GM19452 (cell line): ENCODE results near the gene DDX59.

Experiments used
- ATAC-seq: cut with Tn5 transposase; IDR thresholded peaks from one replicate; pipeline ENCODE4 v1.9.1; 2021; ENCODE audit not compliant: unreplicated experiment

The DDX59 gene

GRCh38 chr1:200669314-200670241, at the start of gene DDX59:
Gene DDX59 (minus strand): TSS chr1:200669907. CDS start chr1:200666740, 3,167 bp downstream.
- ATAC-seq: peak; percentile 84

- no peak for ATAC-seq
Measured at GRCh38 chr1:200714504-200715187, 44.9 kb upstream of the DDX59 start.

DNA sequence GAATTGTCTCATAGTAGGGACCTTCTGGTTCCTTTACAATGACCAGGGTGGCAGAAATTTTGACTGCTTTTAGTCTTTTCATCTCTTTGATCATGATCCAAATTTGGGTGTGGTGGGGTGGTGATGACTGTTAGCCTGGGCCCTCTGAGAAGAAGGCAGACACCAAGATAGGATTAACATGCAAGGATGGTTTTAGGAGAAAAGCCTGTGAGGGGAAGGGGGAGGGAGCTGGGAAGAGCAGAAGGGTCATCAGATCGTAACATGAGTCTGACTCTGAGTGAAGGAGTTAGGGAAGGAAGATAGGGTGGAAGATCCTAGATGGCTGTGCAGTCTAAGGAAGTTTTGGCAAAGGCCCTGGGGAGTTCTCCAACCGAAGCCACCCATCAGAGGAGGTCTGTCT, 40.5 kb upstream of the DDX59 start:
- no peak for ATAC-seq

DNA sequence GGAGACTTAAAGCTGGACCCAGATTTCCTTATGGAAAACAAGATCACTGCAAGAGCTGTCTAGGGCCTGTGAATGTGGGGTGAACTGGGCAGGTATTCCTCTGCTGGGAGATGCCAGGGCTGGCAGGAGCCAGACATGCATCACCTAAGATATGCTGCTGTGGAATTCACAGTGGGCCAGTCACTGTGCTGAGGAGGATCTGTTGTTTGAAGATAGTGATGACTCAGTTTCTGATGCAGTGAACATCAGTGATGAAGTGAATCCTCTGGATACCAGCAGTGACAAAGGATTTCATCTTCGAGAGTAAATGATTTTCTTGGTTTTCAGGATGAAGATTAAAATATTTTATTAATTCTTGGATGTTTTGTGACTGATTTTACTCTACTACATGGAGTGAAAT, 39.1 kb upstream of the DDX59 start:
- no peak for ATAC-seq

DNA sequence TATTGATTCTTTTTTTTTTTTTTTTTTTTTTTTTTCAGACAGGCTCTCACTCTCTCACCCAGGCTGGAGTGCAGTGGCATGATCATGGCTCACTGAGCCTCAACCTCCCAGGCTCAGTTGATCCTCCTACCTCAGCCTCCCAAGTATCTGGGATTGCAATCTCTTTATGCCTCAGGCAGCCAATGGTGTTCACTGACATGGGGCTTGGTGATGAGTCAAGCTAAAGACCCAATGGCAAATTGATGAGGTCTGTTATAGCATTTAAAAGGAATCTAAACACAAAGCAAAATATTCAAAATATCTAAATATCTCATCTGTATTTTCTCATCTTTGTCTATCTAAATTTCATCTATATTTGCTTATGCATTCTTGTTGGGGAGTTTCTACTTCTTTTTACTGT, 38.5 kb upstream of the DDX59 start:
- ATAC-seq: no peak

GRCh38 chr1:200707116-200707515, 37.4 kb upstream of the DDX59 start:
- no peak for ATAC-seq

DNA sequence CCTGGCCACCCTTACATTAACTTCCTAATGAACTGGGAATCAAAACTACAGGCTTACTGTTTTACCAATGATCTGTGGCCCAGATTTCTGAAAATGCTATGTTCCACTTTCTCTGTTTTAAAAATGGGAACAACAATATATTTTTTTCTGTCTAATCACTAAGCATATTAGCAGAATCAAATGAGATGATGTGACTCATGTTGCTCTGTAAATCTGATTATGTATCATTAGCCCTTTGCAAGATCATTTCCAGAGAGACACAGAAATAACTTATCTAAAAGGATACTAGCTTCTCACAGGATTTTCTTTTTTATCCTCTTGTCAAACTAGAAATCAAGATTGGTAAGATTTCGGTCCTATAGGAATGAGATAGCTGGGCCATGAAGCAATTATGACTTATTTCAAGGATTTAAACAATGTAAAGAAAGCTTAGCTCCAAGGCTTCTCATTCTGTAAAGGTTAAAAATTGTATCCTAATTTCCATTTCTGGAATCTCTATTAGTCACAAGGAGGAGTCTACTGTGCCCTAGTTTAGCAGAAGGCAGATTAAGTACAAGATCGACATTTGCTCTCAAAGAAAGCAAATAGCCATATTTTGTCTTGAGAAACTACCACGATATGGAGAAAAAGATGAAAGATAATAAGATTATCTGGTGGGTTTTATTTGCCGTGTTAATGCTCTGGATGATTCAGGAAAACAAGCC, 36.6 kb upstream of the DDX59 start:
- ATAC-seq: no peak

DNA sequence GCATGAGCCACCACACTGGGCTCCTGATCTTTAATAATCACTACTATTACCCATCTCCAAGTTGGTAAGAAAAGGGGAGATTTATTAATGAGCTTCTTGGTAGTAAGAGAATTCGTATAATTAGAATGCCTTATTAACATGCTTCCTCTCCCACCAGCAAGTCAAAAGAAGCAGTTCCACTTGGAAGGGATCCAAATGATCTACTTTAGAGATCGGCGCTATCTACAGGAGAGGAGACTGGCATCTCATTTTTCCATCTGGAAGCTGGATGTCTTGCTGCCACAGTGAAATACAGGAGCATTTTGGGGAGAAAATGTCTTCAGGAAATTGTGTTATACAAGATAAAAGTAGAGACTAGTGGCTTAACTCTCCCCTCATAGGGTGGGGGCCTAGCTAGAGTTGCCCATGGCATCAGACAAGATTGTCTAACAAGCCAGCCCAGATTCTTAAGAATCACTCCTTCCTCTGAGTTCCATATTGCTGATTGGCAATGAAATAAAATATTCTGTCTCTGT, 35.3 kb upstream of the DDX59 start:
- no peak for ATAC-seq

GRCh38 chr1:200699871-200700270, 30.2 kb upstream of the DDX59 start:
- ATAC-seq: no peak

GRCh38 chr1:200694738-200695137, 25.0 kb upstream of the DDX59 start:
- ATAC-seq: no peak

DNA sequence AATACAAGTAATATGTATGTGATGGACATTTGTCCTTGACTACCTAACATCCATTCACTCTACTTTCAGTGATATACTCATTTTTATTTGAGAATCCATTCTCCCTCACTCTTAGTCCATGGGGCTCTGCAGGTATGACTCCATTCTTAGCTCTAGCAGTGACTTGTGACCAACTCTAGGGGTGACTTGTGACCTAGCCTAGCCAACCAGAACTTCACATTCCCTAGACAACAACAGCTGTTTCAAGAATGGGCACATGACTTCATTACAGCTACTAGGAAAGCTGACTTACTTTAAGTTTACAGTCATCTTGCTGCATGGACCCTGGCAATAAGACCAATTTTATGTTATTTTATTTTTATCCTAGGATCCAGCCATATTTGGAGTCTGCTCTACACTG, 23.6 kb upstream of the DDX59 start:
- no peak for ATAC-seq

DNA sequence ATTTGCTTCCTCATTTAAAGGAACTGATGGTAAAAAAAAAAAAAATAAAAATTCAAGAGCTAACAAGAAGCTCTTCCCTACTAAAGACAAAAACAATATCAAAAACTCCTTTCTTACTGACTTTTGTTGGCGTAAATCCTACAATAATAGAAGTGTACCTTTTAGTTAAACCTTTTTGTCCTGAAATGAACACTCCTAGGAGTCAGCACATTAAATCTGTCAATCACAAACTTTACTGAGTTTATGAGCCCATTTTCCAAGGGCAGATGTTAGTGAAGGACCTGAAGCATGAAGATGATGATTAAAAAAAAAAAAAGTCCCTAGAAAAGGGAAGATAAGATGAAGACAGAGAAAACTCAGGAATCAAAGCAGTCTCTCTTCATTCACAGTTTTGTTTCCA, 22.6 kb upstream of the DDX59 start:
- no peak for ATAC-seq

GRCh38 chr1:200686620-200687019, 16.9 kb upstream of the DDX59 start:
- no peak for ATAC-seq

DNA sequence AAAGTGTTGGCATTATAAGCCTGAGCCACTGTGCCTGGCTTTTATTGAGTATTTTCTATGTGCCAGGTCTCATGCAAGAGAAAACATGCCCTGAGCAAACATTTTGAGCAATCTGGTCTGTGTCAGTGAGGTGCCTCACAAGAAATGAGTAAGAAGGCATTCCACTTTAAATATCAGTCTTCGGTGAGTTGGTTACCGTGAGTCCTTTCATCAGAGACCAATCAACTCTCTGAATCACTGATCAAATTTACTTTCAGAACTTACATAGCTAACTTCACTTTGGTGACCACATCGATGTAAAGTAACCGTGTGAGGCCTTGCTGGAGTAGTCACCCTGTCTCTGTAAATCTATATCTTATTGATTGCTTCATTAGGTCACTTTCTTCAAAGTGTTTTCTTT, 14.3 kb upstream of the DDX59 start:
- ATAC-seq: no peak

- no peak for ATAC-seq
Measured at GRCh38 chr1:200683298-200683697, 13.6 kb upstream of the DDX59 start.

- no peak for ATAC-seq
Measured at GRCh38 chr1:200681231-200681630, 11.5 kb upstream of the DDX59 start.

DNA sequence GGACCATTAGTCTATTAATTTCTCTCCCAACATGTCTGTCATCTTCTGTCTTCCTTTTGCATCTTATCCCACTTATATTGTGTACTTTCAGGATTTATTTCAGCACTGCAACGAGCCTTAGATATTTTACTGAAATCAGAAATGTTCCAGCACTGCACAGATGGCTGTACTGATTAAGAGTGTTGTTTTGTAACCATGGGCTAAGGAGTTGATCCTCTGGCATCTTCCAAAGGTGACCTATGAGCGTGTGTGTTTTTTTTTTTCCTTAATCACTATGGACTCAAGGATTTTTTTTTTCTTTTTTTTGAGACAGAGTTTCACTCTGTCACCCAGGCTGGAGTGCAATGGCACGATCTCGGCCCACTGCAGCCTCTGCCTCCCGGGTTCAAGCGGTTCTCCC, 7.1 kb upstream of the DDX59 start:
- ATAC-seq: no peak

GRCh38 chr1:200675588-200675852, 5.8 kb upstream of the DDX59 start:
- ATAC-seq: no peak

GRCh38 chr1:200674838-200675587, 5.3 kb upstream of the DDX59 start:
- ATAC-seq: no peak

GRCh38 chr1:200673952-200674823, 4.5 kb upstream of the DDX59 start:
- no peak for ATAC-seq
